Colonic mucosa (tissue), 4 donors: ENCODE data around the gene AVEN. TPM values are rescaled to one million over a fixed set of nuclear protein-coding genes. Genes with fewer than 3 reads are reported as not detected.

ENCODE experiments used
- DNase-seq: peaks from one replicate; pipeline ENCODE4 v3.0.0-alpha.2; 2020
- H3K27ac ChIP-seq: fragments of 200-600 bp; one replicate; pipeline ENCODE4 v1.8.0; 2021
- H3K27me3 ChIP-seq: fragments of 200-600 bp; one replicate; pipeline ENCODE4 v1.8.0; 2021
- H3K36me3 ChIP-seq: fragments of 200-600 bp; one replicate; pipeline ENCODE4 v1.8.0; 2021
- H3K4me1 ChIP-seq: fragments of 200-600 bp; one replicate; pipeline ENCODE4 v1.8.0; 2021; ENCODE audit warnings: mild to moderate bottlenecking
- H3K4me3 ChIP-seq: fragments of 200-600 bp; one replicate; pipeline ENCODE4 v1.8.0; 2021
- H3K9ac ChIP-seq, 2 donors: one replicate each; pipeline ENCODE4 v1.7.0; 2013; ENCODE audit warnings: control low read depth in 2 of 2, low read depth in 2 of 2, low read length in 2 of 2
- H3K9me3 ChIP-seq: fragments of 200-600 bp; one replicate; pipeline ENCODE4 v1.8.0; 2021
- CTCF ChIP-seq: fragments of 200-600 bp; IDR thresholded peaks from one replicate; pipeline ENCODE4 v1.8.0; 2022; ENCODE audit warnings: antibody characterized with exemption, mild to moderate bottlenecking
- intact Hi-C: fragments of 100-400 bp; cut with DNase I; formaldehyde crosslinking; loops from one replicate; pipeline ENCODE4 v1.14.1; 2022
- total RNA-seq, 2 donors: library from RNA; stranded (reverse); fragmentation: NEBNext Ultra II Directional in 1 of 2; extraction: Animal tissue kit (Norgen Biotek cat#: 25700) in 1 of 2; gene quantifications; one replicate each; pipeline ENCODE4 v1.2.1, GENCODE V29; 2021
- donor health status: healthy.
- donor health status: DM: no; HTN: no; CAD: no.
- donor health status: DM: no; HTN: no; CAD: no.

AVEN gene
- total RNA-seq, 2 donors from 2014 or later: 10.0 to 13.9 TPM

- DNase-seq: no peak
- no peaks in the 10 kb centered on the region for H3K36me3 ChIP-seq
- intact Hi-C loops: no loop called here
- H3K4me3 ChIP-seq: no peak overlapping the region
- no peak for TF ChIP-seq CTCF
- H3K4me1 ChIP-seq: no peaks in the 10 kb centered on the region
- H3K9me3 ChIP-seq: no peaks in the 10 kb centered on the region
- H3K27me3 ChIP-seq: no peaks in the 10 kb centered on the region
- no peak overlapping the region for H3K27ac ChIP-seq
- no peak overlapping the region for H3K9ac ChIP-seq
These were observed 9.1 kb upstream of the AVEN start for GRCh38 chr15:34047893-34048775.

- no peak overlapping the region for H3K27ac ChIP-seq
These were observed 7.6 kb upstream of the AVEN start for GRCh38 chr15:34046471-34047145.

GRCh38 chr15:34043813-34044212 lies 4.8 kb upstream of the AVEN start:
- Histone ChIP-seq H3K36me3 (no peaks in the 10 kb centered on the region), H3K9ac (no peak overlapping the region), H3K27ac (no peak overlapping the region), H3K4me3 (no peak overlapping the region), H3K9me3 (no peaks in the 10 kb centered on the region), H3K27me3 (no peaks in the 10 kb centered on the region), H3K4me1 (peaks cover 6% of the 10 kb centered on the region)
- no peak for DNase-seq
- intact Hi-C loops: no loop called here
- no peak for TF ChIP-seq CTCF

More at GRCh38 chr15:34046471-34047145, 7.6 kb upstream of the AVEN start:
- DNase-seq: no peak
- no peak overlapping the region for H3K9ac ChIP-seq
- H3K4me1 ChIP-seq: no peaks in the 10 kb centered on the region
- H3K27me3 ChIP-seq: no peaks in the 10 kb centered on the region
- no peak for TF ChIP-seq CTCF
- H3K4me3 ChIP-seq: no peak overlapping the region
- intact Hi-C loops: no loop called here
- no peaks in the 10 kb centered on the region for H3K36me3 ChIP-seq
- H3K9me3 ChIP-seq: no peaks in the 10 kb centered on the region

GRCh38 chr15:34043391-34043790 lies 4.4 kb upstream of the AVEN start:
- Histone ChIP-seq H3K27ac (no peak overlapping the region), H3K9ac (no peak overlapping the region), H3K9me3 (no peaks in the 10 kb centered on the region), H3K4me1 (peaks cover 6% of the 10 kb centered on the region), H3K36me3 (no peaks in the 10 kb centered on the region), H3K4me3 (no peak overlapping the region), H3K27me3 (no peaks in the 10 kb centered on the region)
- TF ChIP-seq CTCF: no peak
- no peak for DNase-seq
- intact Hi-C loops: no loop called here

- intact Hi-C loops: no loop called here
- H3K27me3 ChIP-seq: no peaks in the 10 kb centered on the region
- TF ChIP-seq CTCF: no peak
- peak overlapping the region; percentile 88 for H3K4me3 ChIP-seq
- H3K9me3 ChIP-seq: no peaks in the 10 kb centered on the region
- no peaks in the 10 kb centered on the region for H3K36me3 ChIP-seq
- peak overlapping the region; percentile 84 for H3K27ac ChIP-seq
- DNase-seq: no peak
- peaks cover 6% of the 10 kb centered on the region for H3K4me1 ChIP-seq
- peak overlapping the region in 1 of 2 donors; percentile 35 for H3K9ac ChIP-seq
These were observed 748 bp upstream of the AVEN start for GRCh38 chr15:34039790-34040113.
